Stimulated activated CD8-positive, alpha-beta memory T cell treated with anti-CD3 and anti-CD28 coated beads, Interleukin-15, amount 100 ng/mL, for 24 hours (primary cell): ENCODE measurements around the gene NBAS.

Source experiments
- DNase-seq: peaks from one replicate; pipeline ENCODE4 v3.0.0-alpha.2; 2020; ENCODE audit warnings: low read depth

Gene NBAS

GRCh38 chr2:15591373-15591691 lies 30.2 kb upstream of the NBAS start:
- DNase-seq: no peak

DNA sequence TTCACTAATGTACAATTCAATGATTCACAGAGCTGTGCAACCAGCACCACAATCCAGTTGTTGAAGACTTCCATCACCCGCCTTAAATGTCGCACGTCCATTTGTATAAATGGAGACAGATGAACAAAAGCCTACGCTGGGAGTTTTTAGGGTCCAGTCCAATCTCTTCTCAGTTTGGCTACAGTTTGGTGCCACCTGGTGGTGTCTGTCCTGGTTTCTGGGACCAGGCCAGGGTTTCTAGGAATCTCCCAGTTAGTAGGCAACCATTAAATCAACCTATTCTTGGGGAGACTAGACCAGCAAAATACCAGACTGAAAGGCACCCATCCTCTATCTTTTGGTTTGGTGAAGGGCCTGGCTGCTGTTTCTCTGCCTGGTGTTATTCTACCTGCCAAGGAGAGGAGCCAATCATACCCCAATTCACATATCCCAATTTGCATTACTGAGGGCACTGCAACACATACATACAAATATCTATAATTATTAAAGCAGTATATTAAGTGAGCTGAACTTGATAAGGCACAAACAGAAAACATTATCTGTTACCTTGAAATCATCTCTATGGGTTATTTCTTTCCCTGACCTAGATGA lies 27.3 kb upstream of the NBAS start:
- DNase-seq: no peak

DNA sequence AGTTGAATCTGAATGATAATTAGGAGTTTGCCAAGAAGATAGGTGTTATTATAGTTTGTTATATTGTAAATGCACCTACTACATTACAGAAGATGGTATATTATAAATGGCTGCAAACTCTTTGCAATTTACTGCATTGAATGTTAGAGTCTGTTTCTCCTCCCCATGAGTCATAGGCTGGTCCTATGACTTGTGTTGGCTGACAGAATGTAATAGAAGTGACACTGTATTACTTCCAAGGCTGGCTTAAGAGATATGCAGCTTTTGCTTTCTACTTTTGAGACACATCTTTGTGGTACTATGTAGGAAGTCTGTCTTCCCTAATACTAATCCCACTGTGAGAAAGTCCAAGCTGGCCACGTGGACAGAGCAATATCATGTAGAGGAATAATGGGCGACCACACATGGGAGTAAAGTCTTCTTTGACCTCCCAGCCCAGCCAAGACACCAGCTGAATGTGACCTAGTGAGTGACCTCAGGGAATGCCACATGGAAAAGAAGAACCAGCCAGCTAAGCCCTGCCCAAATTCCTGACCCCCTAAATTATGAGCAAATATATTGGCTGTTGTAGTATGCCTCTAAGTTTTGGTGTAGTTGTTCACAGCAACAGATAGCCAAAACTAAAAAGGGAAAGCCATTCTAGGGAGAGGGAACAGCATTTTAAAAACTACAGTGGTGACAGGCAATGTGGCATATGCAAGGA lies 23.8 kb upstream of the NBAS start:
- no peak for DNase-seq

DNA sequence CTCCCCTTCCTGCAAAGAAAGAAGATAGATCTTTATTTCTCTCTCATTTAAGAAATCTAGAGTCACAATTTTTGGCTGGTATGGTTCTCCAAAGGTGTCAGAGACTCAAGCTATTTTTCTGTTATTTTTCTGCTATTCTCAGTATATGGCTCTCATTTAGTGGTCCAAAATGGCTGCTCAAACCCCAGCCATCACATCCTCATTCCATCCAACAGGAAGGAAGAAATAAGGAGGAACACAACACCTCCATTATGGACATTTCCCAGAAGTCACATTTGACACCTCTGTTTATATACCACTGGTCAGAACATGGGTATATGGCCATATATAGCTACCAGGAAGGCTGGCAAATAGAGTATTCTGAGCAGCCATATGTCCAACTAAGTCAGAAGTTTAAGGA lies 23.2 kb upstream of the NBAS start:
- no peak for DNase-seq

GRCh38 chr2:15583826-15584225 lies 22.7 kb upstream of the NBAS start:
- DNase-seq: no peak

- no peak for DNase-seq
These were observed 21.7 kb upstream of the NBAS start for GRCh38 chr2:15582710-15583357.

DNA sequence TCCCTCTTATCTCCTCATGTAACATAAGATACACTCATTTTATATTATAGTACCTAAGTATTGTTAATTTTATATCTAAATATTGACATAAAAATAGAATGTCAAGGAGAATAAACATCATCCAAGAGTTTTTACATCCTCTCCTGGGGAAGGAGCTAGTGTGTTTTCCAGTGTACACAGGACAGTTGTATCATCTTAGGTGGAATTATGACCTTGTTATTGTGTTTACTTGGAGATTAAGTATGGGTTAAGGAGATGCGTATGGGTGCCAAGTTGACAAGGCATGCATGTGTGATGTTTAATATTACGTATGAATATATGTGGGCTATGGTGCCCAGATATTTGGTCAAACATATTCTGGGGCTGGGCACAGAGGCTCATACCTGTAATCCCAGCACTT lies 19.3 kb upstream of the NBAS start:
- no peak for DNase-seq

DNA sequence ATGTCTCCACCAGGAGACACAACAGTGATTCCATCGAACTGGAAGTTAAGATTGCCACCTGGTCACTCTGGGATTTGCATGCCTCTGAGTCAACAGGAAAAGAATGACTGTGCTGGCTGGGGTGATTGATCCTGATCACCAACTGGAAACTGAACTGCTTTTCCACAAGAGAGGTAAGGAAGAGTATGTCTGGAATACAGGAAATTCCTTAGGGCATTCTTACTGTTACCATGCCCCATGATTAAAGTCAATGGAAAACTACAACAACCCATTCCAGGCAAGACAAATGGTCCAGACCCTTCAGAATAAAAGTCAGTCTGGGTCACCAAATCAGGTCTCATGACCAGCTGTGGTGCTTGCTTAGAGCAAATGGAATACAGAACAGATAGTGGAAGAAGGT lies 18.5 kb upstream of the NBAS start:
- DNase-seq: no peak

DNA sequence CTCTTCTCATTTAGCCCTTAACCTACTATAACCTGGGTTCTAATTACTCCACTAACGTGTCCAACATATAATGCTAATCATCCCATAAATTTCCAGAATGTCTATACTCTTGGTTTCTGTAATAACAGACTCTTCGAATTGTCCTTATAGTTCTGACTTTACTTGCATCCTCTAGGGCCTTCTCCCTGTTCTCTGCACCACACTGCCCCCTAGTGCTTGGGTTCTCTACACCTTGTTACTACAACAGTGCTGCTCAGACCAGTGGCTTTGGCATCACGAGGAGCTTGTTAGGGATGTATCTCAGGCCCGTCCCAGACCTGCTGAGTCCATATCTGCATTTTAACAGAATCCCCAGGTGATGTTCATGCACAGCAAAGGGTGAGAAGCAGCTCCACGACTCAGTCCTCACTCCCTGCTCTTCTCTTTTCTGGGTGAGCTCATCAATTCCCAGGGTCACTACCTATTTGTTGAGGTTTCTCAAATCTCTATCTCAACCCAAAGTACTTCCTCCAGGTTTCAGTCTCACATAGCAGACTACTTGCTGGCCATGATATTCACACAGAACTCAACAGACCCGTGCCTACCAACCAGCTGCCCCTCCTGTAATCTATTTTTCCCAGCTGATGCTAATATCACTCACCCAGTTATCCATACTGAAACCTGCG lies 16.1 kb upstream of the NBAS start:
- peak; percentile 67 for DNase-seq

DNA sequence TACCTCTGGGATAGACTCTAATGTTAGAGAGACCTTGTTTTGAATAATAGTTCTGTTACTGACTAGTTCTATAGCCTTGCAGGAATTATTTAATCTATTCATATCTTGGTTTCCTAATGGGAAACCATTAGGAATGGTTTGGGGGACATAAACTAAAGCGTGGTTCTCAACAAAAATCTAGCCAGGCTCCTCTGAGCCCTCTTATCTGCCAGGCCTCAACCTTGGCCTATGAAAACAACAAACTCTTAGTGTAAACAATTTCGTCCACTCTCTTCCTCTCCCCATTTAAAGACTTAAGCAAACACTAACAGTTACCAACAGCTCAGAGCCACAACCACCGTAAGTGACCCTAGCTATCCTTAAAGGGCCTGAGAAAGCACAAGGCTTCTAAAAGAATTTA lies 10.6 kb upstream of the NBAS start:
- no peak for DNase-seq

DNA sequence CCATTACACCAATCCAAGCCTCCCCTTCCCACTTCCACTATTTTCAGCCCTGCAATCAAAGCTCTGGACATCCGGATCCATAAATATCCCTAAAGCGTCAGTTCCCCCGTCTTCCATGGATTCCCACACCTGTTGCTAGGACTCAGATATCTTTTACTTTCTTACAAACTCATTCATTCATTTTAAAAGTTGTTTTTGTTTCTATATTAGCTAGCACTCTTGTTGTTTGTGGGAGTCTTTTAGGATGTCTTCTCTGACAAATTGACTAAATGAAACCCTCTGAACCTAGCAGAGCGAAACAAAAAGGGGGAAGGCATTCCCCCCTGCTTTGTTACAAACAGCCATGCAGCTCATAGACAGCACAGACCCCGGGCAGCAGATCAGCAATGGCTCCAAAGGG lies 9.0 kb upstream of the NBAS start:
- no peak for DNase-seq

GRCh38 chr2:15568874-15569273 lies 7.7 kb upstream of the NBAS start:
- DNase-seq: no peak

DNA sequence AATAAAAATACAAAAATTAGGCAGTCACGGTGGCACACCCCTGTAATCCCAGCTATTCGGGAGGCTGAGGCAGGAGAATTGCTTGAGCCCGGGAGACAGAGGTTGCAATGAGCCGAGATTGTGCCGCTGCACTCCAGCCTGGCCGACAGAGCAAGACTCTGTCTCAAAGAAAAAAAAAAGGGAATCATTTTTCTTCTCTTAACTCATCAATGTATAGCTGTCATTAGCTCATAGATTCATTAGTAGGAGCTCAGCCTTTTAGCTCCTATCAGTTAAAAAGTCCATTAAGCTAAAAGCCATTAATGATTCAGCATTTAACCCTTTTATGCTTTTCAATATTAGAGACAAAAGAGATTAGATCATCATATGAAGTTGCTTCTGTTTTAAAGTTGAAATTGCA lies 5.8 kb upstream of the NBAS start:
- DNase-seq: no peak

DNA sequence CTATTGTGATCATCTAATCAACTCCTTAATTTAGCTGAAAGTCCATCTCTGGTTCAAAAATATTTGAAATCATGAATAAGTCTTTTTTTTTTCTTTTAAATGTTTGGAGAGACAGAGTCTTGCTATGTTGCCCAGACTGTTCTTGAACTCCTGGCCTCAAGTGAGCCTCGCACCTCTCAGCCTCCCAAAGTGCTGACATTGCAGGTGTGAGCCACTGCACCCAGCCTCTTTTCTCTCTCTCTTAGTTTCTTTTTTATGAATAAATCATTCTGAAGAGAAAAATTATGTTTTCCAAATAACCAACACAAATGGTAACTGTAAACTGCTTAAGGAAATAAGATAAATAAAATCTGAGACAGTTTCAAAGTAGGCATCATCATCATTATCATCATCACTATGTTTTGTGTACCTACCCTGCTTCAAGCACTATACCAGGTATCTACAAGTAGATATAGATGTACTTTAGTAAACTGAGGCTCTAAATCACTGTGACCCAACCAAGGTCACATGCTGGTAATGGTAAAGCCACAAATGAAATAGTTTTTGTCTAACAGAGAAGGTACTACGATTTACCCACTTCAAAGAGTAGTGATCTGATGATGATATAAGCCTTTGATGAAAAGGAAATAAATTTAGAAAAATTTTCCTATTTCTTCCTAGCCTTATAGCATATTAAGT lies 5.0 kb upstream of the NBAS start:
- DNase-seq: no peak

DNA sequence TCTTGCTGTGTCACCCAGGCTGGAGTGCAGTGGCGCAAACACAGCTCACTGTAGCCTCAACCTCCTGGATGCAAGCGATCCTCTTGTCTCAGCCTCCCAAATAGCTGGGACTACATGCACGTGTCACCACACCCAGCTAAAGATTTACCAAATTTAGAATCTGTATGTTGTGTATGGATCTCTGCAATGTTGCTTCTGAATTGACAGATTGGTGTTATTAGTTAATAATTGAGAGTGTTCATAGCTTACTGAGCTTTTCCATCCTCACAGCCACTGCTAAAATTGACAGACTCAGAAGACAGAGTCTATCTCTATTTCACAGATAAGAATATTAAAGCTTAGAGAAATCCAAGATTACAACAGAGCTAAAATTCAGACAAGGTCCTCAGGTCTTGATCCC lies 4.3 kb upstream of the NBAS start:
- no peak for DNase-seq

DNA sequence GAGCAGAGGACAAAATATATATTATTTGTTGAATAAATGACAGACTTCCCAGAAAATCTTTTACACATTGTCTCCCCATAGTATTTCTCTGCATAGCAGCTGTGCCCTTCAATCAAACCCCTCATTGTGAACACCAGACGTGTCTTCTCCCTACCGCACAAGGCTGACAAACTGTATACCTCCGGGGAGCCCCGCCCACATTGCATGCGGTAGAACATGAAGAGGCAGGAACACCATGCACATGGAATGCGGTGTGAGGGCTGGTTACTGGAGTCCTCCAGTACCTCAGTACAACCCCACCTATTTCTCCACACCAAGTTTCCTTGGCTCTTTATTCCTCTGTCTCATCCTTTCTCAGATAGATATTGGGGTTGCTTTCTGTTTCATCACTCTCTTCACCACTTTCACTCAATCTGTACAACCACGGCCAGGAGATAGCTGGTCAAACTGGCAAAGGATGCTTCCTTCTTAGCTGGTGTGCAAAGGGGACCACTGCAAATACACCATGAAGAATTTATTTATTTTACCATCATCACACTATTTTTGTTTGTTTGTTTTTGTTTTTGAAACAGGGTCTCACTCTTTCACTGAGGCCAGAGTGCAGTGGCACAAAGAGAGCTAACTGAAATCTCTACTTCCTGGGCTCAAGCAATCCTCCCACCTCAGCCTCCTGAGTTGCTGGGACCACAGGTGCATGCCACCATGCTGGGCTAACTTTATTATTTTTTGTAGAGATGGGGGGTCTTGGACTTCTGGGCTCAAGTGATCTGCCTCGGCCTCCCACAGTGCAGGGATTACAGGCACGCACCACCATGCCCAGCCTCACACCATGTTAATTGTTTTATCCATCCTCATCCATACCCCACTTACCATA lies 2.3 kb upstream of the NBAS start:
- DNase-seq: no peak

- DNase-seq: no peak
These were observed 1.4 kb upstream of the NBAS start for GRCh38 chr2:15562354-15563031.

DNA sequence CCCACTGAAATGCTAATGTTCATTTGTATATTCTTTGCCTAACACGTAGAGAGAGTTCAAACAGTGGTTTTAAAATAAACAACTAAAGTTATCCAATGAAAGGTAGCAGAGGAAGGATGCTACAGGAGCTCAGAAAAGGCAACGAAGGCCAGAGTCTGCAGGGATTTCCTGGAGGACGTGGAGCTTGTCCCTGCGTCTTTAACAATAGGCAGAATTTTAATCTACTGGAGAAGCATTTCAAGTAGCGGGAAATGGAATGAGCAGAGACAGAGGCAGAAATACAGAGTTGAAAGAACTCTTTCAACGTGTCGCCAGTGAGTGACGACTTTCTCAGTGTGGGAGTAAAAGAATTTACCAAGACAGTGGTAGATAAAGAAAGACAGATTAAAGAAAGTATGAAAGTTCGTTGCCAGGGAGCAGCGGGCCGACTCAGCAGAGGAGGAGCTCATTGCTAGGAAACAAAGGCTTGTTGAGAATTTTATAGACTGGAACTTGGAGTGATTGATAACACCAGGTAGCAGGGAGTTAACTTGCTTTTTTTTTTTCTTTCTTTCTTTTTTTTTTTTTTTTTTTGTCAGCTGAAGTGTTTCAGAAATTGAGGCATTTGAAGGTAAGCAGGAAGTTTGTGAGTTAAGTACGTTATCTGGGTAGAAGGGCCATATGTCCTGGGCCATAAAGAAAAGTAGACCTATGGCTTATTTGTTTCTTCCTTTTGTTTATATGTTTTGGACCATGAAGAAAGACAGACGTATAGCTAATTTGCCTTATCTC lies 625 bp upstream of the NBAS start:
- DNase-seq: no peak

GRCh38 chr2:15560140-15560987 lies 770 bp downstream of the NBAS start:
- no peak for DNase-seq
